ENCODE measurements around the gene MPP1.

- no peak for TF ChIP-seq CTCF (IDR thresholded peaks at IDR 0.05)
- no peak for TF ChIP-seq POLR2A (IDR thresholded peaks at IDR 0.05)
Observed at GRCh38 chrX:154733066-154733425, 72.2 kb downstream of the MPP1 start.
